H1 (cell line): ENCODE measurements around the gene SLC5A2. TPM values are rescaled to one million over a fixed set of nuclear protein-coding genes. Genes with fewer than 3 reads are reported as not detected.

Experiments used
- BACH1 ChIP-seq: IDR thresholded peaks from 2 replicates; pipeline ENCODE4 v1.6.1; 2012; ENCODE audit warnings: low read length, improper control_type of control experiment
- CHD1 ChIP-seq: IDR thresholded peaks from 2 replicates; pipeline ENCODE4 v1.6.1; 2012; ENCODE audit warnings: low read depth, low read length, improper control_type of control experiment
- FOSL1 ChIP-seq: IDR thresholded peaks from 2 replicates; pipeline ENCODE4 v1.6.1; 2011; ENCODE audit warnings: mild to moderate bottlenecking, low read depth, low read length, moderate library complexity; ENCODE audit not compliant: insufficient read depth
- SIN3A ChIP-seq, 2 experiments: IDR thresholded peaks in 1 of 2; conservative IDR thresholded peaks in 1 of 2; 2 replicates each; pipeline ENCODE4 v1.6.1; 2011 to 2012; ENCODE audit warnings: low read length in 2 of 2, improper control_type of control experiment in 1 of 2, low read depth in 1 of 2, mild to moderate bottlenecking in 1 of 2
- USF2 ChIP-seq: IDR thresholded peaks from 2 replicates; pipeline ENCODE4 v1.6.1; 2011; ENCODE audit warnings: low read length, improper control_type of control experiment
- polyA plus RNA-seq, 7 experiments: library from polyadenylated mRNA; depleted of rRNA in 3 of 7; stranded (reverse) in 5 of 7; unstranded in 2 of 7; fragments of >200 nt in 5 of 7; fragments of 200-250 nt in 2 of 7; gene quantifications; 1 replicate in 5 of 7; 2 replicates in 1 of 7; 4 replicates in 1 of 7; pipeline versions ENCODE4 v1.2.1 to v1.2.3, GENCODE V29; 2011 to 2013; ENCODE audit warnings: missing spikeins in 2 of 7, mixed read lengths in 2 of 7
- total RNA-seq: library from RNA; stranded (reverse); fragmentation: NEBNext Ultra II Directional; extraction: Animal tissue kit (Norgen Biotek cat#: 25700); gene quantifications from 2 replicates; pipeline ENCODE4 v1.2.1, GENCODE V29; 2021

SLC5A2 gene
- total and polyA plus RNA-seq, 2 of the 8 experiments (the other 6 are each of a cell fraction or from before 2014, with no cell fraction given), result 0.56 to 4.4 TPM

DNA sequence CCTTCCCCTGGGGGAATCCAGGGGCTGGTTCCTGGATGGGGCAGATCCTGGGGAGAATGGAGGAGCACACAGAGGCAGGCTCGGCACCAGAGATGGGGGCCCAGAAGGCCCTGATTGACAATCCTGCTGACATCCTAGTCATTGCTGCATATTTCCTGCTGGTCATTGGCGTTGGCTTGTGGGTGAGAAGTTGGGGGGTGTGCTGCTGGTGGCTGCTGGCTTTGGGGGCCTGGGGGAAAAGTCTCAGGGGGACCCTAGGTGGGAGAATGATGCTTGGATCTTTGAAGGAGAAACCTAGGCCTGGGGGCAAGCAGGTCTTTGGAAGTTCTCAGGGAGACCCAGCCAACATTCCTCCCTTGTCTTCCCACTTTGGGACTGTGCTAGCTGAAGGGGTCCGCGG lies at the start of gene SLC5A2 (continued):
- TF ChIP-seq BACH1, result no peak
- TF ChIP-seq FOSL1, result no peak
- TF ChIP-seq CHD1, result no peak
- no peak for TF ChIP-seq USF2
- no peak for TF ChIP-seq SIN3A (conservative IDR thresholded peaks at IDR 0.05 in 1 of 2, IDR thresholded peaks at IDR 0.05 in 1 of 2; ENCODE audit: low read depth in 1 of 2, low read length in 2 of 2)
